ENCODE results near the gene EFL1.
"Not testable (repeated sequence)": the region's sequence is repeated elsewhere in the genome, so short reads cannot be mapped to it uniquely, and the experiment has no call there.

GRCh38 chr15:82245956-82246355 lies 16.6 kb downstream of the EFL1 start:
- TF ChIP-seq, protein P1, sequence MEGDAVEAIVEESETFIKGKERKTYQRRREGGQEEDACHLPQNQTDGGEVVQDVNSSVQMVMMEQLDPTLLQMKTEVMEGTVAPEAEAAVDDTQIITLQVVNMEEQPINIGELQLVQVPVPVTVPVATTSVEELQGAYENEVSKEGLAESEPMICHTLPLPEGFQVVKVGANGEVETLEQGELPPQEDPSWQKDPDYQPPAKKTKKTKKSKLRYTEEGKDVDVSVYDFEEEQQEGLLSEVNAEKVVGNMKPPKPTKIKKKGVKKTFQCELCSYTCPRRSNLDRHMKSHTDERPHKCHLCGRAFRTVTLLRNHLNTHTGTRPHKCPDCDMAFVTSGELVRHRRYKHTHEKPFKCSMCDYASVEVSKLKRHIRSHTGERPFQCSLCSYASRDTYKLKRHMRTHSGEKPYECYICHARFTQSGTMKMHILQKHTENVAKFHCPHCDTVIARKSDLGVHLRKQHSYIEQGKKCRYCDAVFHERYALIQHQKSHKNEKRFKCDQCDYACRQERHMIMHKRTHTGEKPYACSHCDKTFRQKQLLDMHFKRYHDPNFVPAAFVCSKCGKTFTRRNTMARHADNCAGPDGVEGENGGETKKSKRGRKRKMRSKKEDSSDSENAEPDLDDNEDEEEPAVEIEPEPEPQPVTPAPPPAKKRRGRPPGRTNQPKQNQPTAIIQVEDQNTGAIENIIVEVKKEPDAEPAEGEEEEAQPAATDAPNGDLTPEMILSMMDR (conservative IDR thresholded peaks at IDR 0.05; ENCODE audit: low read depth in 2 of 2), result not testable (repeated sequence)
- not testable (repeated sequence) for TF ChIP-seq EZH2phosphoT487 (IDR thresholded peaks at IDR 0.05; ENCODE audit: unreplicated experiment); EZH2 (IDR thresholded peaks at IDR 0.05; ENCODE audit: low read depth, unreplicated experiment); ETS1 (IDR thresholded peaks at IDR 0.05); POLR2AphosphoS5 (IDR thresholded peaks at IDR 0.05; ENCODE audit: low read depth); CREB1 (CRISPR knock-in tag; IDR thresholded peaks at IDR 0.05; ENCODE audit: low read depth); ZNF114 (CRISPR knock-in tag; IDR thresholded peaks at IDR 0.05); ZNF462 (CRISPR knock-in tag; IDR thresholded peaks at IDR 0.05); REST (IDR thresholded peaks at IDR 0.05; ENCODE audit: unreplicated experiment); JUNB (IDR thresholded peaks at IDR 0.05; ENCODE audit: unreplicated experiment); STAT1 (IDR thresholded peaks at IDR 0.05; ENCODE audit: unreplicated experiment); ZNF331 (CRISPR knock-in tag; IDR thresholded peaks at IDR 0.05; ENCODE audit: low read depth)

Data from GM23338 (cell line).